MCF 10A (cell line): ENCODE data around the gene TMEM229B. TPM values are rescaled to one million over a fixed set of nuclear protein-coding genes. Genes with fewer than 3 reads are reported as not detected.

Experiments used
- BruUV-seq: library from RNA; stranded (reverse); fragments of 400-500 nt; replicated peaks from 2 replicates; lab custom pipeline; 2021; lab: Mats Ljungman, UMichigan
- CTCF ChIA-PET: fragments of 300-600 bp; sonication (Branson Sonifier 250); formaldehyde crosslinking; extraction: SDS; loops from one replicate; lab custom pipeline; 2021; ENCODE audit warnings: antibody characterized with exemption, inconsistent platforms; lab: Yijun Ruan, JAX
- POLR2A ChIA-PET: fragments of 300-600, 350-650 bp; sonication (Branson Sonifier 250); formaldehyde crosslinking; extraction: SDS; loops from one replicate; lab custom pipeline; 2020; ENCODE audit warnings: antibody characterized with exemption, inconsistent platforms; lab: Yijun Ruan, JAX
- DNase-seq: peaks from one replicate; pipeline ENCODE4 v3.0.0-alpha.2; 2018; ENCODE audit not compliant: unreplicated experiment
- H3K27ac Mint-ChIP-seq: one replicate; pipeline ENCODE4 v1.8.0; 2022; ENCODE audit warnings: mild to moderate bottlenecking, low read depth, mixed read lengths; ENCODE audit not compliant: unreplicated experiment
- H3K27me3 Mint-ChIP-seq: one replicate; pipeline ENCODE4 v1.8.0; 2022; ENCODE audit warnings: mixed read lengths; ENCODE audit not compliant: insufficient read depth, unreplicated experiment
- H3K36me3 Mint-ChIP-seq: one replicate; pipeline ENCODE4 v1.8.0; 2022; ENCODE audit warnings: mild to moderate bottlenecking, moderate library complexity, mixed read lengths; ENCODE audit not compliant: insufficient read depth, unreplicated experiment
- H3K4me1 Mint-ChIP-seq: one replicate; pipeline ENCODE4 v1.8.0; 2022; ENCODE audit warnings: mixed read lengths; ENCODE audit not compliant: insufficient read depth, unreplicated experiment
- H3K4me3 Mint-ChIP-seq: one replicate; pipeline ENCODE4 v1.8.0; 2022; ENCODE audit warnings: mild to moderate bottlenecking, moderate library complexity, mixed read lengths; ENCODE audit not compliant: unreplicated experiment
- H3K9me3 Mint-ChIP-seq: one replicate; pipeline ENCODE4 v1.8.0; 2022; ENCODE audit warnings: mixed read lengths; ENCODE audit not compliant: unreplicated experiment
- intact Hi-C: fragments of 100-400 bp; cut with micrococcal nuclease; formaldehyde crosslinking; loops from 2 replicates; pipeline ENCODE4 v1.14.1; 2022
- total RNA-seq: library from RNA; stranded (reverse); gene quantifications from 2 replicates; pipeline ENCODE4 v1.2.3, GENCODE V29; 2022
- TF ChIP-seq, protein P1 (sequence below): fragments of 200-600 bp; IDR thresholded peaks from one replicate; pipeline ENCODE4 v1.8.0; 2022; ENCODE audit warnings: antibody characterized with exemption, mild to moderate bottlenecking; ENCODE audit not compliant: unreplicated experiment

Gene TMEM229B
- total RNA-seq, 1 experiment from 2014 or later = 0.37 TPM

DNA sequence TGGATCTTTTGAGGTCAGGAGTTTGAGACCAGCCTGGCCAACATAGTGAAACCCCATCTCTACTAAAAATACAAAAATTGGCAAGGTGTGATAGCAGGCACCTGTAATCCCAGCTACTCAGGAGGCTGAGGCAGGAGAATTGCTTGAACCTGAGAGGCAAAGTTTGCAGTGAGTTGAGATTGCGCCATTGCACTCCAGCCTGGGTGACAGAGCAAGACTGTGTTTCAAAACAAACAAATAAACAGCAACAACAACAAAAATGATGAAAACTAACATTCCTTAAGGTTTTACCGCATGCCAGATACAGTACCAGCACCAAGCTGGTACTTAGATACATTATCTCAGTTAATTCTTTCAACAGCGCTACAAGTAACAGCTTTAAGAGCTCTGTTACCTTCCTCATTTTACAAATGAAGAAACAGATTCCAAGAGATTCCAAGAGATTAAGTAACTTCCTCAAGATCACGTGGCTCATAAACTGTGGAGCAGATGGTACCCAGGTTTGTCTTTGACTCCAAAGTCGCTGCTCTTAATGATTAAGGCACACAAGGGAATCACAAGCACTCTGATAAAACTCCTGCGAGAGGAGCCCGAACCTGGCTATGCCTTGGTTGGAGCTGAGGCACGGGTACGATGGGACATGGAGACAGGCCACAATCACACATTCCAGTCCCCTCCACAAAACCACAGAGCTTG lies 58.9 kb downstream of the TMEM229B start:
- H3K36me3 Mint-ChIP-seq = no peaks in the 10 kb centered on the region
- ChIA-PET CTCF (interaction anchor here (0.9 to 9.0 kb wide), 7 partner anchors 9 to 275 kb away, joined by 3 to 221 read pairs (median 4); no protein-coding TSS in a partner anchor), POLR2A (no interaction called here)
- no peaks in the 10 kb centered on the region for H3K9me3 Mint-ChIP-seq
- no TSS peak for BruUV-seq
- peaks cover 14% of the 10 kb centered on the region for H3K27me3 Mint-ChIP-seq
- no peak overlapping the region for H3K27ac Mint-ChIP-seq
- no peak for DNase-seq
- TF ChIP-seq, protein P1, sequence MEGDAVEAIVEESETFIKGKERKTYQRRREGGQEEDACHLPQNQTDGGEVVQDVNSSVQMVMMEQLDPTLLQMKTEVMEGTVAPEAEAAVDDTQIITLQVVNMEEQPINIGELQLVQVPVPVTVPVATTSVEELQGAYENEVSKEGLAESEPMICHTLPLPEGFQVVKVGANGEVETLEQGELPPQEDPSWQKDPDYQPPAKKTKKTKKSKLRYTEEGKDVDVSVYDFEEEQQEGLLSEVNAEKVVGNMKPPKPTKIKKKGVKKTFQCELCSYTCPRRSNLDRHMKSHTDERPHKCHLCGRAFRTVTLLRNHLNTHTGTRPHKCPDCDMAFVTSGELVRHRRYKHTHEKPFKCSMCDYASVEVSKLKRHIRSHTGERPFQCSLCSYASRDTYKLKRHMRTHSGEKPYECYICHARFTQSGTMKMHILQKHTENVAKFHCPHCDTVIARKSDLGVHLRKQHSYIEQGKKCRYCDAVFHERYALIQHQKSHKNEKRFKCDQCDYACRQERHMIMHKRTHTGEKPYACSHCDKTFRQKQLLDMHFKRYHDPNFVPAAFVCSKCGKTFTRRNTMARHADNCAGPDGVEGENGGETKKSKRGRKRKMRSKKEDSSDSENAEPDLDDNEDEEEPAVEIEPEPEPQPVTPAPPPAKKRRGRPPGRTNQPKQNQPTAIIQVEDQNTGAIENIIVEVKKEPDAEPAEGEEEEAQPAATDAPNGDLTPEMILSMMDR = no peak
- intact Hi-C loops = loop anchor here (5.0 kb wide), 1 partner anchor 98 kb away; no protein-coding TSS in a partner anchor
- no peak overlapping the region for H3K4me3 Mint-ChIP-seq
- H3K4me1 Mint-ChIP-seq = peaks cover 17% of the 10 kb centered on the region

DNA sequence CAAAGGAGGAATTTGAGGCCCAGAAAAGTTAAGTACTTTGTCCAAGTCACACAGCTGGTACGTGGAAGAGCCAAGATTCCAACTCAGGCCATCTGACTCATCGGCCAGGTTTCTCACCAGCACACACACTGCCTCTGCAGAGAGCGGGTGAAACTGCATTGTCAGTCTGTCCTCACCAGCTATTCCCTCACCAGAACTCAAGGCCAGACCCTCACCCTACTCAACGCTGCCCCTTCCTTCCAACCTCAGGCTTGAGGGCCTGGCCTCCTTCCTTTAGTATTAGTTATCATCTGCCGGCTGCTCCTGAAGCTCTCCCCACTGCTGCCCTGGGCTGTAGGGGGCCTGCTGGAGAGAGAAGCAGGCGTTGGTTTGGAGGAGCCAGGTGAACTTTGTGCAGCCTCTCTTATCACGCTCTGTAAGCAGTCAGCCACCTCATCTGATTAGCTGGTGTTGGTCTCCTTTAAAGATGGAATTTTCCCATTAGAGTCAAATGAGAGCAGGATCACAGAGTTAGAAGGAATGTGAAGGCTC lies 60.0 kb downstream of the TMEM229B start:
- Mint-ChIP-seq H3K4me3 (no peak overlapping the region), H3K9me3 (no peaks in the 10 kb centered on the region), H3K4me1 (peaks cover 17% of the 10 kb centered on the region), H3K27ac (no peak overlapping the region), H3K27me3 (peaks cover 3% of the 10 kb centered on the region), H3K36me3 (no peaks in the 10 kb centered on the region)
- peak; percentile 66 for DNase-seq
- no TSS peak for BruUV-seq
- intact Hi-C loops = loop anchor here (5.0 kb wide), 1 partner anchor 99 kb away; no protein-coding TSS in a partner anchor
- ChIA-PET CTCF (interaction anchor here (0.6 to 9.0 kb wide), 24 partner anchors 9 to 331 kb away, joined by 3 to 221 read pairs (median 9); no protein-coding TSS in a partner anchor), POLR2A (interaction anchor here (1.2 to 2.5 kb wide), 3 partner anchors 17 to 143 kb away, joined by 3 to 10 read pairs (median 4); partner anchors contain the start of gene PLEK2)
- TF ChIP-seq, protein P1 = no peak

DNA sequence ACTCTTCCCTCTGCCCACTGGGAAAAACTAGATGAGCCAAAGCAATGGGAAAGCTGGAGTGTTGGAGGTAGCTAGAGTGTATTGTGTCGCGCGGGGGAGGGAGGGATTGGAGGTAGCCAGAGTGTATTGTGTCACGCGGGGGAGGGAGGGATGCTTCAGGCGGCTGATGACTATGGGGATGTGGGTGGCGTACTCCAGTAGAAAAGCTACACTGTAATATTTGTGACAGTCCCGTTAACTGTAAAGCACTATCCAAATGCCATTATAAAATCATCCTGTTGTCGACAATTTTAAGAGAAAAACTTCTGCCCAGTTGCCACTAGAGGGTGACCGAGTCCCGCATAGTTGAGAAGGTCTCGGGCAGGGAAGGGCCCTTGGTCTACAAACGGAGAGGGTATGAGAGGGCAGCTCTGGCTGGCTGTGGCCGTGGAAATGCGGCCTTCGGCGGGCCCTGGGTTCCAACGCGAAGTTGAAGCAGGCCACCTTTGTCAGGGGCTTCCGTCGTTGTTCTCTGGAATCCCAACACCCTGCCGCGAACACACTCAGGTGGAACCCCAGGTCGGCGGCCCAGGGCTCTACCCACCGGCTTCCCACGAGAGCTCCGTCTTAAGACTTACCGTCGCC lies 61.4 kb downstream of the TMEM229B start:
- H3K36me3 Mint-ChIP-seq = no peaks in the 10 kb centered on the region
- peaks cover 17% of the 10 kb centered on the region for H3K4me1 Mint-ChIP-seq
- H3K27ac Mint-ChIP-seq = no peak overlapping the region
- POLR2A ChIA-PET = interaction anchor here (0.6 to 2.5 kb wide), 7 partner anchors 90 to 278 kb away, joined by 3 to 10 read pairs (median 3); no protein-coding TSS in a partner anchor
- CTCF ChIA-PET = interaction anchor here (0.5 to 9.0 kb wide), 67 partner anchors 9 to 1398 kb away, joined by 3 to 221 read pairs (median 6); partner anchors contain the start of genes PIGH, PLEK2 and PLEKHH1
- intact Hi-C loops = loop anchor here (1.0 to 5.0 kb wide), 4 partner anchors 100 to 277 kb away; no protein-coding TSS in a partner anchor
- BruUV-seq = no TSS peak
- TF ChIP-seq, protein P1 = peak; percentile 64
- H3K4me3 Mint-ChIP-seq = no peak overlapping the region
- peak; percentile 80 for DNase-seq
- H3K9me3 Mint-ChIP-seq = no peaks in the 10 kb centered on the region
- no peaks in the 10 kb centered on the region for H3K27me3 Mint-ChIP-seq
